GM10847 (cell line): ENCODE results near the gene HECTD4.

Source experiments
- POLR2A ChIP-seq: IDR thresholded peaks from 2 replicates; pipeline ENCODE4 v1.6.1; 2011; ENCODE audit not compliant: insufficient read length; ENCODE audit errors: extremely low read depth

The HECTD4 gene

GRCh38 chr12:112160611-112161010, 221.6 kb downstream of the HECTD4 start:
- no peak for TF ChIP-seq POLR2A

GRCh38 chr12:112159146-112159541, 223.1 kb downstream of the HECTD4 start:
- no peak for TF ChIP-seq POLR2A

GRCh38 chr12:112153893-112154219, 228.4 kb downstream of the HECTD4 start:
- TF ChIP-seq POLR2A = no peak

- no peak for TF ChIP-seq POLR2A
Measured at GRCh38 chr12:112153181-112153892, 228.9 kb downstream of the HECTD4 start.

GRCh38 chr12:112151766-112152541, 230.3 kb downstream of the HECTD4 start:
- TF ChIP-seq POLR2A = no peak

- TF ChIP-seq POLR2A = no peak
Measured at GRCh38 chr12:112149596-112149995, 232.6 kb downstream of the HECTD4 start.

GRCh38 chr12:112148031-112148513, 234.2 kb downstream of the HECTD4 start:
- no peak for TF ChIP-seq POLR2A

GRCh38 chr12:112146123-112146522, 236.1 kb downstream of the HECTD4 start:
- TF ChIP-seq POLR2A = no peak

GRCh38 chr12:112140728-112141127, 241.5 kb downstream of the HECTD4 start:
- TF ChIP-seq POLR2A = no peak

- no peak for TF ChIP-seq POLR2A
Measured at GRCh38 chr12:112134731-112135130, 247.5 kb downstream of the HECTD4 start.

- TF ChIP-seq POLR2A = no peak
Measured at GRCh38 chr12:112133418-112133817, 248.8 kb downstream of the HECTD4 start.

- TF ChIP-seq POLR2A = no peak
Measured at GRCh38 chr12:112131686-112132085, 250.5 kb downstream of the HECTD4 start.

- TF ChIP-seq POLR2A = no peak
Measured at GRCh38 chr12:112130441-112130998, 251.7 kb downstream of the HECTD4 start.

- no peak for TF ChIP-seq POLR2A
Measured at GRCh38 chr12:112126911-112127310, 255.3 kb downstream of the HECTD4 start.

- TF ChIP-seq POLR2A = no peak
Measured at GRCh38 chr12:112126000-112126438, 256.2 kb downstream of the HECTD4 start.
